ENCODE data around the gene ACO1.

ACO1 gene

GRCh38 chr9:32483343-32483742, 98.9 kb downstream of the ACO1 start:
- no peaks in the 10 kb centered on the region for H3K27me3 ChIP-seq (ENCODE audit: low read length)
- no peaks in the 10 kb centered on the region for H3F3A ChIP-seq (ENCODE audit: insufficient read depth)
- no peak overlapping the region for H3K9ac ChIP-seq (ENCODE audit: low read length)
- H3K9me2 ChIP-seq (replicated peaks; ENCODE audit: insufficient read depth, low read length) = no peaks in the 10 kb centered on the region
- no peak overlapping the region for H3K4me3 ChIP-seq (ENCODE audit: insufficient read depth, low read length, poor library complexity, severe bottlenecking)
- H4K20me1 ChIP-seq (ENCODE audit: low read depth, low read length) = no peaks in the 10 kb centered on the region
- no peak overlapping the region for H2AFZ ChIP-seq (ENCODE audit: low read depth, low read length, severe bottlenecking)
- H3K36me3 ChIP-seq (ENCODE audit: low read length) = no peaks in the 10 kb centered on the region
- TF ChIP-seq CTCF (IDR thresholded peaks at IDR 0.05; ENCODE audit: insufficient read depth, low read length, poor library complexity, severe bottlenecking) (no peak), EZH2phosphoT487 (conservative IDR thresholded peaks at IDR 0.05; ENCODE audit: low read length) (no peak)
- H3K4me2 ChIP-seq (ENCODE audit: low read depth, low read length, poor library complexity, severe bottlenecking) = no peak overlapping the region
- H3K9me3 ChIP-seq (ENCODE audit: insufficient read depth, low read length) = no peaks in the 10 kb centered on the region
- no peaks in the 10 kb centered on the region for H3K79me2 ChIP-seq (ENCODE audit: insufficient read depth, low read length)
- no peak overlapping the region for H3K27ac ChIP-seq (ENCODE audit: low read depth, low read length)

- no peaks in the 10 kb centered on the region for H4K20me1 ChIP-seq (ENCODE audit: low read depth, low read length)
- no peaks in the 10 kb centered on the region for H3K36me3 ChIP-seq (ENCODE audit: low read length)
- H3K4me2 ChIP-seq (ENCODE audit: low read depth, low read length, poor library complexity, severe bottlenecking) = no peak overlapping the region
- H3K27me3 ChIP-seq (ENCODE audit: low read length) = no peaks in the 10 kb centered on the region
- H3K4me3 ChIP-seq (ENCODE audit: insufficient read depth, low read length, poor library complexity, severe bottlenecking) = no peak overlapping the region
- TF ChIP-seq CTCF (IDR thresholded peaks at IDR 0.05; ENCODE audit: insufficient read depth, low read length, poor library complexity, severe bottlenecking) (no peak), EZH2phosphoT487 (conservative IDR thresholded peaks at IDR 0.05; ENCODE audit: low read length) (no peak)
- no peaks in the 10 kb centered on the region for H3K9me3 ChIP-seq (ENCODE audit: insufficient read depth, low read length)
- H3K27ac ChIP-seq (ENCODE audit: low read depth, low read length) = no peak overlapping the region
- H3F3A ChIP-seq (ENCODE audit: insufficient read depth) = no peaks in the 10 kb centered on the region
- no peaks in the 10 kb centered on the region for H3K9me2 ChIP-seq (replicated peaks; ENCODE audit: insufficient read depth, low read length)
- H3K9ac ChIP-seq (ENCODE audit: low read length) = no peak overlapping the region
- H2AFZ ChIP-seq (ENCODE audit: low read depth, low read length, severe bottlenecking) = no peak overlapping the region
- no peaks in the 10 kb centered on the region for H3K79me2 ChIP-seq (ENCODE audit: insufficient read depth, low read length)
Observed at GRCh38 chr9:32486839-32487562, 102.6 kb downstream of the ACO1 start.

GRCh38 chr9:32487981-32488380, 103.5 kb downstream of the ACO1 start:
- H4K20me1 ChIP-seq (ENCODE audit: low read depth, low read length) = no peaks in the 10 kb centered on the region
- H2AFZ ChIP-seq (ENCODE audit: low read depth, low read length, severe bottlenecking) = no peak overlapping the region
- H3K9me3 ChIP-seq (ENCODE audit: insufficient read depth, low read length) = no peaks in the 10 kb centered on the region
- no peak for TF ChIP-seq EZH2phosphoT487 (conservative IDR thresholded peaks at IDR 0.05; ENCODE audit: low read length)
- no peak for TF ChIP-seq CTCF (IDR thresholded peaks at IDR 0.05; ENCODE audit: insufficient read depth, low read length, poor library complexity, severe bottlenecking)
- no peak overlapping the region for H3K9ac ChIP-seq (ENCODE audit: low read length)
- H3K27me3 ChIP-seq (ENCODE audit: low read length) = no peaks in the 10 kb centered on the region
- H3K4me3 ChIP-seq (ENCODE audit: insufficient read depth, low read length, poor library complexity, severe bottlenecking) = no peak overlapping the region
- no peaks in the 10 kb centered on the region for H3K36me3 ChIP-seq (ENCODE audit: low read length)
- no peak overlapping the region for H3K4me2 ChIP-seq (ENCODE audit: low read depth, low read length, poor library complexity, severe bottlenecking)
- H3K79me2 ChIP-seq (ENCODE audit: insufficient read depth, low read length) = no peaks in the 10 kb centered on the region
- no peaks in the 10 kb centered on the region for H3F3A ChIP-seq (ENCODE audit: insufficient read depth)
- no peak overlapping the region for H3K27ac ChIP-seq (ENCODE audit: low read depth, low read length)
- no peaks in the 10 kb centered on the region for H3K9me2 ChIP-seq (replicated peaks; ENCODE audit: insufficient read depth, low read length)
